OCI-LY3 (cell line): Measurements from ENCODE around the gene CHMP3.

ENCODE experiments used
- CTCF ChIP-seq: fragments of 200-600, 300-600 bp; sonication (generic); IDR thresholded peaks from 2 replicates; pipeline ENCODE4 v1.5.1; 2014; ENCODE audit warnings: antibody characterized with exemption, low read length, low read depth
- EZH2phosphoT487 ChIP-seq: fragments of 200-600 bp; shearing (Covaris generic); IDR thresholded peaks from 2 replicates; pipeline ENCODE4 v1.6.1; 2018; ENCODE audit warnings: antibody characterized with exemption, mixed run types, low read depth

GRCh38 chr2:86541334-86541733, 21.9 kb downstream of the CHMP3 start:
- TF ChIP-seq EZH2phosphoT487, result no peak
- TF ChIP-seq CTCF, result no peak
